ENCODE measurements around the gene SLC16A3. TPM values are rescaled to one million over a fixed set of nuclear protein-coding genes. Genes with fewer than 3 reads are reported as not detected.

The SLC16A3 gene
- total and polyA plus RNA-seq, 9 of the 15 experiments (the other 6 are each of a cell fraction or from before 2014, with no cell fraction given), result 0.11 to 5.4 (median 1.2) TPM; not detected in 2

- TF ChIP-seq TEAD4 (IDR thresholded peaks at IDR 0.05; ENCODE audit: low read length) (no peak), TEAD4 (CRISPR knock-in tag; IDR thresholded peaks at IDR 0.05; ENCODE audit: borderline replicate concordance) (peak; percentile 36), JUNB (CRISPR knock-in tag; conservative IDR thresholded peaks at IDR 0.05) (0 out of 2 replicates have a peak, but pooled peaks have one; percentile 46), SREBF2 (CRISPR knock-in tag; IDR thresholded peaks at IDR 0.05) (no peak), ZNF23 (CRISPR knock-in tag; IDR thresholded peaks at IDR 0.05) (no peak), MAX (CRISPR knock-in tag; IDR thresholded peaks at IDR 0.05) (peak; percentile 76), GTF2B (IDR thresholded peaks at IDR 0.05; ENCODE audit: extremely low read depth, insufficient read length) (no peak), CEBPZ (IDR thresholded peaks at IDR 0.05; ENCODE audit: borderline replicate concordance, low read depth, low read length) (no peak), L3MBTL2 (IDR thresholded peaks at IDR 0.05) (no peak), TAL1 (IDR thresholded peaks at IDR 0.05) (no peak), SRSF9 (IDR thresholded peaks at IDR 0.05; ENCODE audit: borderline replicate concordance, low read depth, low read length) (no peak), SRSF7 (optimal IDR thresholded peaks at IDR 0.05; ENCODE audit: low read depth, low read length) (no peak), POLR2AphosphoS2 (IDR thresholded peaks at IDR 0.05; ENCODE audit: low read length) (no peak), MTA3 (IDR thresholded peaks at IDR 0.05; ENCODE audit: borderline replicate concordance) (peak; percentile 26; the same call in 1 of the 2 replicates), MITF (IDR thresholded peaks at IDR 0.05) (no peak), ZBTB33 (CRISPR knock-in tag; IDR thresholded peaks at IDR 0.05) (no peak), KLF10 (CRISPR knock-in tag; IDR thresholded peaks at IDR 0.05) (no peak), ZNF583 (CRISPR knock-in tag; IDR thresholded peaks at IDR 0.05) (no peak), XRCC3 (IDR thresholded peaks at IDR 0.05) (no peak), ZNF124 (CRISPR knock-in tag; IDR thresholded peaks at IDR 0.05) (no peak), TOE1 (IDR thresholded peaks at IDR 0.05; ENCODE audit: borderline replicate concordance) (no peak), TOE1 (CRISPR knock-in tag; IDR thresholded peaks at IDR 0.05; ENCODE audit: borderline replicate concordance, low read depth) (no peak), MBD2 (IDR thresholded peaks at IDR 0.05; ENCODE audit: borderline replicate concordance, low read depth) (no peak)
Observed at GRCh38 chr17:82283208-82283749, 54.4 kb downstream of the SLC16A3 start (continued).
